ENCODE measurements around the gene MAPKAP1.

DNA sequence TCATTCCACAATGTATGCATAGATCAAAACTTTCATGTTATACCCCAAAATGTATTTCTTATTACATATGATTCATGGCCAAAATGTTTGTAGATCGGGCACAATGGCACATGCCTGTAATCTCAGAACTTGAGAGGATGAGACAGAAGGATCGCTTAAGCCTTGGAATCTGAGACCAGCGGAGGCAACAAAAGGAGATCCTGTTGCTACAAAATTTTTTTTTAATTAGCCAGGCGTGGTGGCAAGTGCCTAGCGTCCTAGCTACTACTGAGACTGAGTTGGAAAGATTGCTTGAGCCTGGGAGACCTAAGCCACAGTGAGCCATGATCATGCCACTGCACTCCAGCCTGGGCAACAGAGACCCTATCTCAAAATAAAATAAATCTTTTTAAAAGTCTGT, 89.9 kb downstream of the MAPKAP1 start:
- TF ChIP-seq POLR2A (IDR thresholded peaks at IDR 0.05), result no peak
- TF ChIP-seq, protein P1, sequence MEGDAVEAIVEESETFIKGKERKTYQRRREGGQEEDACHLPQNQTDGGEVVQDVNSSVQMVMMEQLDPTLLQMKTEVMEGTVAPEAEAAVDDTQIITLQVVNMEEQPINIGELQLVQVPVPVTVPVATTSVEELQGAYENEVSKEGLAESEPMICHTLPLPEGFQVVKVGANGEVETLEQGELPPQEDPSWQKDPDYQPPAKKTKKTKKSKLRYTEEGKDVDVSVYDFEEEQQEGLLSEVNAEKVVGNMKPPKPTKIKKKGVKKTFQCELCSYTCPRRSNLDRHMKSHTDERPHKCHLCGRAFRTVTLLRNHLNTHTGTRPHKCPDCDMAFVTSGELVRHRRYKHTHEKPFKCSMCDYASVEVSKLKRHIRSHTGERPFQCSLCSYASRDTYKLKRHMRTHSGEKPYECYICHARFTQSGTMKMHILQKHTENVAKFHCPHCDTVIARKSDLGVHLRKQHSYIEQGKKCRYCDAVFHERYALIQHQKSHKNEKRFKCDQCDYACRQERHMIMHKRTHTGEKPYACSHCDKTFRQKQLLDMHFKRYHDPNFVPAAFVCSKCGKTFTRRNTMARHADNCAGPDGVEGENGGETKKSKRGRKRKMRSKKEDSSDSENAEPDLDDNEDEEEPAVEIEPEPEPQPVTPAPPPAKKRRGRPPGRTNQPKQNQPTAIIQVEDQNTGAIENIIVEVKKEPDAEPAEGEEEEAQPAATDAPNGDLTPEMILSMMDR (IDR thresholded peaks at IDR 0.05), result no peak
